Loucy (cell line): ENCODE results near the gene CENPC.

ENCODE experiments used
- H2AFZ ChIP-seq: fragments of 200-600 bp; sonication (generic); 2 replicates; pipeline ENCODE4 v1.6.0; 2016; ENCODE audit warnings: antibody characterized with exemption, mild to moderate bottlenecking, low read length, moderate library complexity
- H3F3A ChIP-seq: fragments of 200-600 bp; 2 replicates; pipeline ENCODE4 v1.6.0; 2016; ENCODE audit warnings: antibody characterized with exemption, low read depth, mild to moderate bottlenecking
- H3K27me3 ChIP-seq: fragments of 200-600 bp; sonication (generic); 2 replicates; pipeline ENCODE4 v1.6.1; 2014; ENCODE audit warnings: low read length, mild to moderate bottlenecking; ENCODE audit not compliant: insufficient read depth, poor library complexity, severe bottlenecking
- H3K36me3 ChIP-seq: fragments of 200-600 bp; sonication (generic); 2 replicates; pipeline ENCODE4 v1.6.1; 2016; ENCODE audit warnings: low read length; ENCODE audit not compliant: insufficient read depth
- H3K4me1 ChIP-seq: fragments of 200-600 bp; sonication (generic); 2 replicates; pipeline ENCODE4 v1.5.1; 2014; ENCODE audit warnings: low read length, mild to moderate bottlenecking; ENCODE audit not compliant: insufficient read depth, poor library complexity, severe bottlenecking
- H3K4me2 ChIP-seq: fragments of 200-600 bp; sonication (generic); 2 replicates; pipeline ENCODE4 v1.6.0; 2014; ENCODE audit warnings: antibody characterized with exemption, low read length, low read depth, mild to moderate bottlenecking; ENCODE audit not compliant: poor library complexity, severe bottlenecking
- H3K4me3 ChIP-seq: fragments of 200-600 bp; sonication (generic); 2 replicates; pipeline ENCODE4 v1.5.1; 2014; ENCODE audit warnings: low read length, mild to moderate bottlenecking, mixed read lengths; ENCODE audit not compliant: poor library complexity, severe bottlenecking
- H3K79me2 ChIP-seq: fragments of 200-600 bp; sonication (generic); 2 replicates; pipeline ENCODE4 v1.6.1; 2014; ENCODE audit warnings: low read length; ENCODE audit not compliant: insufficient read depth
- H3K9ac ChIP-seq: fragments of 200-600 bp; sonication (generic); 2 replicates; pipeline ENCODE4 v1.6.0; 2014; ENCODE audit warnings: mild to moderate bottlenecking, low read depth, low read length, moderate library complexity; ENCODE audit not compliant: poor library complexity, severe bottlenecking
- H3K9me2 ChIP-seq: fragments of 200-600 bp; sonication (generic); replicated peaks from 2 replicates; pipeline ENCODE4 v1.6.1; 2016; ENCODE audit warnings: low read depth, low read length, mixed read lengths
- H3K9me3 ChIP-seq: fragments of 200-600 bp; sonication (generic); 2 replicates; pipeline ENCODE4 v1.6.1; 2014; ENCODE audit warnings: mild to moderate bottlenecking, antibody characterized with exemption, low read length, low read depth; ENCODE audit not compliant: insufficient read depth
- H4K20me1 ChIP-seq: fragments of 200-600 bp; sonication (generic); 2 replicates; pipeline ENCODE4 v1.6.0; 2014; ENCODE audit warnings: antibody characterized with exemption, low read length, mild to moderate bottlenecking; ENCODE audit not compliant: insufficient read depth, poor library complexity, severe bottlenecking
- EZH2phosphoT487 ChIP-seq: fragments of 200-600 bp; IDR thresholded peaks from 2 replicates; pipeline ENCODE4 v1.6.1; 2018; ENCODE audit warnings: antibody characterized with exemption, mild to moderate bottlenecking, moderate library complexity, borderline replicate concordance
- TF ChIP-seq, protein P1 (sequence below): fragments of 200-600 bp; sonication (generic); conservative IDR thresholded peaks from 2 replicates; pipeline ENCODE4 v1.5.1; 2014; ENCODE audit warnings: mild to moderate bottlenecking, antibody characterized with exemption, low read length

The CENPC gene

DNA sequence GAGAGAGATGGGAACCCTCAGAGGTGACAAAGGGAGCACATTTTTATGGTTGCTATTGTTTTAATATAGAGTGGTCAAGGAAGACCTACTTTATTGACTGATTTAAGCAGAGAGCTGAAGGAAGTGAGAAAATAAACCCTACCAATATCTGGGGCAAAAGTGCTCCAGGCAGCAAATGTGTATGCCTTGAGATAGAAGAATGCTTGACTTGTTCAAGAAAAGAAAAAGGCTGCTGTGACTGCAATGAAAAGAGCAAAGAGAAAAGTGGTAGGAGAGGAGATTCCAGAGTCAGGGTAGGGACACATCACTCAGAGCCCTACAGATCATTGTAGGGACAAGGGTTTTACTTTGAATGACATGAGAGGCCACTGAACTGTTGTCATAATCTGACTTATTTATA, 39.2 kb upstream of the CENPC start:
- H3K9me2 ChIP-seq = no peaks in the 10 kb centered on the region
- H2AFZ ChIP-seq = peak overlapping the region; percentile 3; the same call in 1 of the 2 replicates
- H3F3A ChIP-seq = peaks cover 3% of the 10 kb centered on the region; the same call in 1 of the 2 replicates
- no peaks in the 10 kb centered on the region for H3K79me2 ChIP-seq
- no peaks in the 10 kb centered on the region for H4K20me1 ChIP-seq
- peaks cover 24% of the 10 kb centered on the region for H3K4me1 ChIP-seq
- no peak overlapping the region for H3K4me2 ChIP-seq
- H3K4me3 ChIP-seq = no peak overlapping the region
- no peaks in the 10 kb centered on the region for H3K27me3 ChIP-seq
- no peak for TF ChIP-seq EZH2phosphoT487
- TF ChIP-seq, protein P1, sequence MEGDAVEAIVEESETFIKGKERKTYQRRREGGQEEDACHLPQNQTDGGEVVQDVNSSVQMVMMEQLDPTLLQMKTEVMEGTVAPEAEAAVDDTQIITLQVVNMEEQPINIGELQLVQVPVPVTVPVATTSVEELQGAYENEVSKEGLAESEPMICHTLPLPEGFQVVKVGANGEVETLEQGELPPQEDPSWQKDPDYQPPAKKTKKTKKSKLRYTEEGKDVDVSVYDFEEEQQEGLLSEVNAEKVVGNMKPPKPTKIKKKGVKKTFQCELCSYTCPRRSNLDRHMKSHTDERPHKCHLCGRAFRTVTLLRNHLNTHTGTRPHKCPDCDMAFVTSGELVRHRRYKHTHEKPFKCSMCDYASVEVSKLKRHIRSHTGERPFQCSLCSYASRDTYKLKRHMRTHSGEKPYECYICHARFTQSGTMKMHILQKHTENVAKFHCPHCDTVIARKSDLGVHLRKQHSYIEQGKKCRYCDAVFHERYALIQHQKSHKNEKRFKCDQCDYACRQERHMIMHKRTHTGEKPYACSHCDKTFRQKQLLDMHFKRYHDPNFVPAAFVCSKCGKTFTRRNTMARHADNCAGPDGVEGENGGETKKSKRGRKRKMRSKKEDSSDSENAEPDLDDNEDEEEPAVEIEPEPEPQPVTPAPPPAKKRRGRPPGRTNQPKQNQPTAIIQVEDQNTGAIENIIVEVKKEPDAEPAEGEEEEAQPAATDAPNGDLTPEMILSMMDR = no peak
- H3K36me3 ChIP-seq = no peaks in the 10 kb centered on the region; the same call in 1 of the 2 replicates
- H3K9ac ChIP-seq = no peak overlapping the region
- H3K9me3 ChIP-seq = no peaks in the 10 kb centered on the region

DNA sequence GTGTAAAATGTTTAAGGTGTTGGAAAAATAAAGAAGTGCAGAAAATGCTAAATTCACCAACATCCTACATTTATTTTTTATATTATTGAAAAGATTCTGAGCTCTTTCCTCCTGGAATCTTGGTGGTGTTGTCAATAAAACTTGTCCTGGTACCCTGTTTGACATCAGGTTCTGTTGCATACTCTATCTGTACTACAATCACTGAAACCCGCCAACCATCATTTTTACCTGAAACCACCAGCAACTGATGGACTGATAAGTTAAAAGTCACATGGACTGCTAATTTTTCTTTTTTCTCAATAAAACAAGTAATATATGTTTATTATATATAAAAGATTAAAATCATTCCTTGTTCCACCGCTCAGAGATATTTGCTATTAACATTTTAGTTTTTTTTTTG, 36.6 kb upstream of the CENPC start:
- H3K27me3 ChIP-seq = no peaks in the 10 kb centered on the region
- no peak for TF ChIP-seq EZH2phosphoT487
- TF ChIP-seq, protein P1 = no peak
- peak overlapping the region; percentile 13 for H3K9ac ChIP-seq
- peak overlapping the region; percentile 73 for H3K4me2 ChIP-seq
- peaks cover 3% of the 10 kb centered on the region; the same call in 1 of the 2 replicates for H3F3A ChIP-seq
- H2AFZ ChIP-seq = no peak overlapping the region
- H3K9me2 ChIP-seq = no peaks in the 10 kb centered on the region
- no peaks in the 10 kb centered on the region for H3K79me2 ChIP-seq
- H3K9me3 ChIP-seq = no peaks in the 10 kb centered on the region
- no peaks in the 10 kb centered on the region for H4K20me1 ChIP-seq
- H3K4me3 ChIP-seq = peak overlapping the region; percentile 64
- peaks cover 28% of the 10 kb centered on the region for H3K4me1 ChIP-seq
- H3K36me3 ChIP-seq = no peaks in the 10 kb centered on the region; the same call in 1 of the 2 replicates

DNA sequence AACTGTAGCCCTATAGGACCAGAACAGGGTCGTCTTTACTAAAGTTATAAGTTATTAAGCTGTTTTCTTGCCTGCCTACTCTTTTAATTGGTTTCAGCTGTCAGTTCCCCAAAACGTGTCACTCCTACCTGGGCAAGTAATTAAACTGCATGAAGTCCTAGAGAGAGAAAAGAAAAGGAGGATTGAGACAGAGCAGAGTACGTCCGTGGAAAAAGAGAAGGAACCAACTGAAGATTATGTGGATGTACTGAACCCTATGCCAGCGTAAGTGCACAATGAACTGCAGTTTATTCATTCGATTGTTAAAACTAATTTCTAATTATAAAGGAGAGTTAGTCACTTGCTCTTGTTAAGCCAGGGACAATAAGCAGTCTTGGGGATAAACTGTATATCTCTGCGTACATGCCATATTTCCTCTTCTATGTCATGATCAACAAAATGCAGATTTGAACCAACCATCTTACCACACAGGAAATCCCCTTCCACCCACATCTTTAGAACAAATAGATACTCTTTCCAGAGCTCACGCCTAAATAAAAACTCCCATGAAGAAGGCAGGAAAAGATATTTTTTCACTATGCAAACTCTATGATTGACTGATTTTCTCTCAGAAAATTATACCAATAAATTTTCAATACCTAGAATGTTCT, 36.0 kb upstream of the CENPC start:
- no peak for TF ChIP-seq EZH2phosphoT487
- TF ChIP-seq, protein P1 = no peak
- H3K9me2 ChIP-seq = no peaks in the 10 kb centered on the region
- H3K4me3 ChIP-seq = peak overlapping the region; percentile 64
- H3K9me3 ChIP-seq = no peaks in the 10 kb centered on the region
- H4K20me1 ChIP-seq = no peaks in the 10 kb centered on the region
- H2AFZ ChIP-seq = no peak overlapping the region
- H3K4me1 ChIP-seq = peaks cover 29% of the 10 kb centered on the region
- peaks cover 3% of the 10 kb centered on the region; the same call in 1 of the 2 replicates for H3F3A ChIP-seq
- no peaks in the 10 kb centered on the region for H3K27me3 ChIP-seq
- H3K9ac ChIP-seq = peak overlapping the region; percentile 37
- H3K4me2 ChIP-seq = peak overlapping the region; percentile 73
- H3K36me3 ChIP-seq = no peaks in the 10 kb centered on the region; the same call in 1 of the 2 replicates
- H3K79me2 ChIP-seq = no peaks in the 10 kb centered on the region
